Stimulated activated memory B cell treated with anti-CD40 and anti-IgM and Interleukin-4, amounts not matched to agents 10 μg/mL and 1 μg/mL and 100 μg/mL, for 72 hours (primary cell): ENCODE data around the gene MBD3L1.
A peak's percentile ranks its signal among the peaks of the same experiment; 100 is the strongest.

Experiments used
- ATAC-seq: fragments of 150-1000 bp; cut with Tn5 transposase; 2 replicates; pipeline ENCODE4 v1.10.0; 2021
- H3K27ac Mint-ChIP-seq: one replicate; pipeline ENCODE4 v1.8.0; 2022; ENCODE audit warnings: mild to moderate bottlenecking, mixed read lengths
- H3K27me3 Mint-ChIP-seq: one replicate; pipeline ENCODE4 v1.8.0; 2022; ENCODE audit warnings: mixed read lengths
- H3K36me3 Mint-ChIP-seq: one replicate; pipeline ENCODE4 v1.8.0; 2022; ENCODE audit warnings: mixed read lengths
- H3K4me1 Mint-ChIP-seq: one replicate; pipeline ENCODE4 v1.8.0; 2022; ENCODE audit warnings: mixed read lengths
- H3K4me3 Mint-ChIP-seq: one replicate; pipeline ENCODE4 v1.8.0; 2022; ENCODE audit warnings: mild to moderate bottlenecking, moderate library complexity, mixed read lengths
- H3K9me3 Mint-ChIP-seq: one replicate; pipeline ENCODE4 v1.8.0; 2022; ENCODE audit warnings: mixed read lengths

MBD3L1 gene

GRCh38 chr19:8832132-8833021 lies at the start of gene MBD3L1, which contains the start of gene ZNF558:
TSS of gene MBD3L1 (plus strand) at chr19:8832377. CDS start at chr19:8842679, 10,302 bp downstream.
TSS of gene ZNF558 (minus strand) at chr19:8832304. CDS start at chr19:8822659, 9,645 bp downstream.
- Mint-ChIP-seq H3K4me1 (peaks cover 15% of the 10 kb centered on the region), H3K9me3 (peaks cover 4% of the 10 kb centered on the region), H3K36me3 (peaks cover 17% of the 10 kb centered on the region), H3K27ac (peak within 1 kb of the TSS; percentile 91), H3K4me3 (peak within 1 kb of the TSS; percentile 92), H3K27me3 (no peaks in the 10 kb centered on the region)
- ATAC-seq: peak; percentile 96

GRCh38 chr19:8794823-8795222 lies 37.4 kb upstream of the MBD3L1 start:
- Mint-ChIP-seq H3K27me3 (no peaks in the 10 kb centered on the region), H3K9me3 (peaks cover 10% of the 10 kb centered on the region), H3K36me3 (no peaks in the 10 kb centered on the region), H3K4me3 (no peak overlapping the region), H3K27ac (no peak overlapping the region), H3K4me1 (no peaks in the 10 kb centered on the region)
- ATAC-seq: no peak

GRCh38 chr19:8806661-8807060 lies 25.5 kb upstream of the MBD3L1 start:
- peaks cover 58% of the 10 kb centered on the region for H3K36me3 Mint-ChIP-seq
- H3K4me3 Mint-ChIP-seq: no peak overlapping the region
- H3K27me3 Mint-ChIP-seq: no peaks in the 10 kb centered on the region
- H3K27ac Mint-ChIP-seq: no peak overlapping the region
- peaks cover 29% of the 10 kb centered on the region for H3K9me3 Mint-ChIP-seq
- H3K4me1 Mint-ChIP-seq: no peaks in the 10 kb centered on the region
- no peak for ATAC-seq

GRCh38 chr19:8811315-8812172 lies 20.6 kb upstream of the MBD3L1 start:
- no peak overlapping the region for H3K4me3 Mint-ChIP-seq
- H3K9me3 Mint-ChIP-seq: peaks cover 38% of the 10 kb centered on the region
- H3K4me1 Mint-ChIP-seq: no peaks in the 10 kb centered on the region
- H3K36me3 Mint-ChIP-seq: peaks cover 81% of the 10 kb centered on the region
- no peak for ATAC-seq
- H3K27ac Mint-ChIP-seq: no peak overlapping the region
- H3K27me3 Mint-ChIP-seq: no peaks in the 10 kb centered on the region

GRCh38 chr19:8814176-8814575 lies 18.0 kb upstream of the MBD3L1 start:
- Mint-ChIP-seq H3K27me3 (no peaks in the 10 kb centered on the region), H3K9me3 (peaks cover 39% of the 10 kb centered on the region), H3K4me1 (no peaks in the 10 kb centered on the region), H3K36me3 (peaks cover 88% of the 10 kb centered on the region), H3K27ac (no peak overlapping the region), H3K4me3 (no peak overlapping the region)
- ATAC-seq: no peak

GRCh38 chr19:8815780-8816179 lies 16.4 kb upstream of the MBD3L1 start:
- no peaks in the 10 kb centered on the region for H3K4me1 Mint-ChIP-seq
- no peak for ATAC-seq
- no peak overlapping the region for H3K4me3 Mint-ChIP-seq
- no peak overlapping the region for H3K27ac Mint-ChIP-seq
- H3K9me3 Mint-ChIP-seq: peaks cover 44% of the 10 kb centered on the region
- H3K36me3 Mint-ChIP-seq: peaks cover 100% of the 10 kb centered on the region
- no peaks in the 10 kb centered on the region for H3K27me3 Mint-ChIP-seq

- no peak for ATAC-seq
- Mint-ChIP-seq H3K27me3 (no peaks in the 10 kb centered on the region), H3K9me3 (peaks cover 39% of the 10 kb centered on the region), H3K4me1 (no peaks in the 10 kb centered on the region), H3K4me3 (no peak overlapping the region), H3K27ac (no peak overlapping the region), H3K36me3 (peaks cover 100% of the 10 kb centered on the region)
Measured at GRCh38 chr19:8820234-8820633, 11.9 kb upstream of the MBD3L1 start.

- H3K4me1 Mint-ChIP-seq: no peaks in the 10 kb centered on the region
- no peak overlapping the region for H3K4me3 Mint-ChIP-seq
- H3K9me3 Mint-ChIP-seq: peaks cover 28% of the 10 kb centered on the region
- no peaks in the 10 kb centered on the region for H3K27me3 Mint-ChIP-seq
- H3K27ac Mint-ChIP-seq: no peak overlapping the region
- no peak for ATAC-seq
- H3K36me3 Mint-ChIP-seq: peaks cover 93% of the 10 kb centered on the region
Measured at GRCh38 chr19:8821748-8822241, 10.4 kb upstream of the MBD3L1 start.

- Mint-ChIP-seq H3K36me3 (peaks cover 67% of the 10 kb centered on the region), H3K4me3 (no peak overlapping the region), H3K4me1 (peaks cover 3% of the 10 kb centered on the region), H3K27me3 (no peaks in the 10 kb centered on the region), H3K9me3 (peaks cover 7% of the 10 kb centered on the region), H3K27ac (no peak overlapping the region)
- no peak for ATAC-seq
Measured at GRCh38 chr19:8826371-8826770, 5.8 kb upstream of the MBD3L1 start.

GRCh38 chr19:8827277-8827676 lies 4.9 kb upstream of the MBD3L1 start:
- no peak overlapping the region for H3K4me3 Mint-ChIP-seq
- no peak overlapping the region for H3K27ac Mint-ChIP-seq
- no peak for ATAC-seq
- H3K4me1 Mint-ChIP-seq: peaks cover 8% of the 10 kb centered on the region
- peaks cover 58% of the 10 kb centered on the region for H3K36me3 Mint-ChIP-seq
- H3K27me3 Mint-ChIP-seq: no peaks in the 10 kb centered on the region
- peaks cover 7% of the 10 kb centered on the region for H3K9me3 Mint-ChIP-seq

GRCh38 chr19:8831373-8831772 lies 804 bp upstream of the MBD3L1 start:
- Mint-ChIP-seq H3K4me3 (peak overlapping the region; percentile 92), H3K9me3 (peaks cover 2% of the 10 kb centered on the region), H3K4me1 (peaks cover 15% of the 10 kb centered on the region), H3K27me3 (no peaks in the 10 kb centered on the region), H3K36me3 (peaks cover 21% of the 10 kb centered on the region), H3K27ac (peak overlapping the region; percentile 91)
- no peak for ATAC-seq

GRCh38 chr19:8831832-8832131 lies 395 bp upstream of the MBD3L1 start:
- ATAC-seq: peak; percentile 20
- Mint-ChIP-seq H3K36me3 (peaks cover 21% of the 10 kb centered on the region), H3K27ac (peak overlapping the region; percentile 91), H3K9me3 (peaks cover 4% of the 10 kb centered on the region), H3K4me3 (peak overlapping the region; percentile 92), H3K4me1 (peaks cover 15% of the 10 kb centered on the region), H3K27me3 (no peaks in the 10 kb centered on the region)

- Mint-ChIP-seq H3K4me1 (peaks cover 15% of the 10 kb centered on the region), H3K4me3 (no peak overlapping the region), H3K9me3 (peaks cover 7% of the 10 kb centered on the region), H3K27ac (no peak overlapping the region), H3K27me3 (peaks cover 2% of the 10 kb centered on the region), H3K36me3 (no peaks in the 10 kb centered on the region)
- ATAC-seq: no peak
Measured at GRCh38 chr19:8835446-8835845, 3.3 kb downstream of the MBD3L1 start.

- H3K27ac Mint-ChIP-seq: no peak overlapping the region
Measured at GRCh38 chr19:8835877-8836276, 3.7 kb downstream of the MBD3L1 start.

GRCh38 chr19:8840708-8841107 lies 8.5 kb downstream of the MBD3L1 start:
- no peak for ATAC-seq
- Mint-ChIP-seq H3K36me3 (no peaks in the 10 kb centered on the region), H3K4me3 (no peak overlapping the region), H3K27me3 (peaks cover 28% of the 10 kb centered on the region), H3K9me3 (peaks cover 7% of the 10 kb centered on the region), H3K27ac (no peak overlapping the region), H3K4me1 (no peaks in the 10 kb centered on the region)

More at GRCh38 chr19:8835877-8836276, 3.7 kb downstream of the MBD3L1 start:
- Mint-ChIP-seq H3K27me3 (peaks cover 6% of the 10 kb centered on the region), H3K4me3 (no peak overlapping the region), H3K9me3 (peaks cover 7% of the 10 kb centered on the region), H3K4me1 (peaks cover 15% of the 10 kb centered on the region), H3K36me3 (no peaks in the 10 kb centered on the region)
- ATAC-seq: no peak
